Colonic mucosa (tissue), 4 donors: Measurements from ENCODE around the gene ADGRL3. TPM values are rescaled to one million over a fixed set of nuclear protein-coding genes. Genes with fewer than 3 reads are reported as not detected.

Experiments used
- DNase-seq: peaks from one replicate; pipeline ENCODE4 v3.0.0-alpha.2; 2020
- H3K27ac ChIP-seq: fragments of 200-600 bp; one replicate; pipeline ENCODE4 v1.8.0; 2021
- H3K27me3 ChIP-seq: fragments of 200-600 bp; one replicate; pipeline ENCODE4 v1.8.0; 2021
- H3K36me3 ChIP-seq: fragments of 200-600 bp; one replicate; pipeline ENCODE4 v1.8.0; 2021
- H3K4me1 ChIP-seq: fragments of 200-600 bp; one replicate; pipeline ENCODE4 v1.8.0; 2021; ENCODE audit warnings: mild to moderate bottlenecking
- H3K4me3 ChIP-seq: fragments of 200-600 bp; one replicate; pipeline ENCODE4 v1.8.0; 2021
- H3K9ac ChIP-seq, 2 donors: one replicate each; pipeline ENCODE4 v1.7.0; 2013; ENCODE audit warnings: control low read depth in 2 of 2, low read depth in 2 of 2, low read length in 2 of 2
- H3K9me3 ChIP-seq: fragments of 200-600 bp; one replicate; pipeline ENCODE4 v1.8.0; 2021
- intact Hi-C: fragments of 100-400 bp; cut with DNase I; formaldehyde crosslinking; loops from one replicate; pipeline ENCODE4 v1.14.1; 2022
- total RNA-seq, 2 donors: library from RNA; stranded (reverse); fragmentation: NEBNext Ultra II Directional in 1 of 2; extraction: Animal tissue kit (Norgen Biotek cat#: 25700) in 1 of 2; gene quantifications; one replicate each; pipeline ENCODE4 v1.2.1, GENCODE V29; 2021
- TF ChIP-seq, protein P1 (sequence below): fragments of 200-600 bp; IDR thresholded peaks from one replicate; pipeline ENCODE4 v1.8.0; 2022; ENCODE audit warnings: antibody characterized with exemption, mild to moderate bottlenecking
- donor health status: healthy.
- donor health status: DM: no; HTN: no; CAD: no.
- donor health status: DM: no; HTN: no; CAD: no.

Gene ADGRL3
- total RNA-seq, 2 donors from 2014 or later = 4.1 to 4.4 TPM

DNA sequence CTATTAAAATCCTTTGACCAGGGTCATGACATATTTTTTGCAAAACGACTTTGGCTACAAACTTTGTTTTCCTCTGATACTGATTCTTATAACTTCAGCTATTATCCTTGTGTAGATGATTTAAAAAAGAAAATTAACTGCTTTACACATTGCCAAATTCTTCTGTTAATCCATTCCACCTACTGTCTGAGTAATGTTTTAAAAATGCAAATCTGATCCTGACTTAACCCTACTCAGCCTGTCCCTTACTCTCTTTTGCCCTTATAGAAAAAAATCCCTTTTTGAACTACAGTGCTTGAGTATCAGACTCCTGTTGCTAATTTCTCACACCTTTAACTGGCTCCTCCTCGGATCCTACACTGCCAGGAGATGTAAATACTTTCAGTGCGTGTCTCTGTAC lies 723.1 kb downstream of the ADGRL3 start:
- no peaks in the 10 kb centered on the region for H3K4me1 ChIP-seq
- H3K9ac ChIP-seq = no peak overlapping the region
- no peak for DNase-seq
- no peaks in the 10 kb centered on the region for H3K36me3 ChIP-seq
- TF ChIP-seq, protein P1, sequence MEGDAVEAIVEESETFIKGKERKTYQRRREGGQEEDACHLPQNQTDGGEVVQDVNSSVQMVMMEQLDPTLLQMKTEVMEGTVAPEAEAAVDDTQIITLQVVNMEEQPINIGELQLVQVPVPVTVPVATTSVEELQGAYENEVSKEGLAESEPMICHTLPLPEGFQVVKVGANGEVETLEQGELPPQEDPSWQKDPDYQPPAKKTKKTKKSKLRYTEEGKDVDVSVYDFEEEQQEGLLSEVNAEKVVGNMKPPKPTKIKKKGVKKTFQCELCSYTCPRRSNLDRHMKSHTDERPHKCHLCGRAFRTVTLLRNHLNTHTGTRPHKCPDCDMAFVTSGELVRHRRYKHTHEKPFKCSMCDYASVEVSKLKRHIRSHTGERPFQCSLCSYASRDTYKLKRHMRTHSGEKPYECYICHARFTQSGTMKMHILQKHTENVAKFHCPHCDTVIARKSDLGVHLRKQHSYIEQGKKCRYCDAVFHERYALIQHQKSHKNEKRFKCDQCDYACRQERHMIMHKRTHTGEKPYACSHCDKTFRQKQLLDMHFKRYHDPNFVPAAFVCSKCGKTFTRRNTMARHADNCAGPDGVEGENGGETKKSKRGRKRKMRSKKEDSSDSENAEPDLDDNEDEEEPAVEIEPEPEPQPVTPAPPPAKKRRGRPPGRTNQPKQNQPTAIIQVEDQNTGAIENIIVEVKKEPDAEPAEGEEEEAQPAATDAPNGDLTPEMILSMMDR = no peak
- intact Hi-C loops = no loop called here
- no peak overlapping the region for H3K4me3 ChIP-seq
- H3K9me3 ChIP-seq = no peaks in the 10 kb centered on the region
- H3K27me3 ChIP-seq = no peaks in the 10 kb centered on the region
- H3K27ac ChIP-seq = no peak overlapping the region

- intact Hi-C loops = no loop called here
- no peaks in the 10 kb centered on the region for H3K27me3 ChIP-seq
- H3K36me3 ChIP-seq = no peaks in the 10 kb centered on the region
- H3K4me3 ChIP-seq = no peak overlapping the region
- no peak overlapping the region for H3K27ac ChIP-seq
- DNase-seq = no peak
- TF ChIP-seq, protein P1 = no peak
- H3K9me3 ChIP-seq = no peaks in the 10 kb centered on the region
- H3K4me1 ChIP-seq = no peaks in the 10 kb centered on the region
- H3K9ac ChIP-seq = no peak overlapping the region
Observed at GRCh38 chr4:61924131-61924530, 724.0 kb downstream of the ADGRL3 start.

DNA sequence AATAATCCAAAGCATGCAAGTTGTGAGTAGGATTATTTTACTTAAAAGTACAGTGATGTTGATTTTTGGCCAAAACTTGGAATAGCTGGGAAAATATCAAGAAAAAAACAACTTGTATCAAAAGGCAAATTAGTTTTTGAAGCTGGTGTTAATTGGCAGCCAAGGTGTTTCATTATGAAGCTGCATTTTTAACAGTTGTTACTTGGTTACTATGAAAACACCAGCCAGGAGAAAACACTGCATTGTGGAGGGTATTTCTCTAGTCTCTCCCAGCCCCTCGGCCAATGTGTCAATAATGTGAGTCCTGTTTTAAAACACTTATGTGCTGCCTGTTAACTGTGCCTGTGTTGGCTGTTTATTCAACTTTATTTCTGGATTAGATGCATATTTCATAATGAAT lies 733.4 kb downstream of the ADGRL3 start:
- Histone ChIP-seq H3K27me3 (no peaks in the 10 kb centered on the region), H3K9ac (no peak overlapping the region), H3K4me1 (no peaks in the 10 kb centered on the region), H3K36me3 (no peaks in the 10 kb centered on the region), H3K4me3 (no peak overlapping the region), H3K9me3 (no peaks in the 10 kb centered on the region), H3K27ac (no peak overlapping the region)
- no peak for DNase-seq
- intact Hi-C loops = no loop called here
- TF ChIP-seq, protein P1 = no peak

DNA sequence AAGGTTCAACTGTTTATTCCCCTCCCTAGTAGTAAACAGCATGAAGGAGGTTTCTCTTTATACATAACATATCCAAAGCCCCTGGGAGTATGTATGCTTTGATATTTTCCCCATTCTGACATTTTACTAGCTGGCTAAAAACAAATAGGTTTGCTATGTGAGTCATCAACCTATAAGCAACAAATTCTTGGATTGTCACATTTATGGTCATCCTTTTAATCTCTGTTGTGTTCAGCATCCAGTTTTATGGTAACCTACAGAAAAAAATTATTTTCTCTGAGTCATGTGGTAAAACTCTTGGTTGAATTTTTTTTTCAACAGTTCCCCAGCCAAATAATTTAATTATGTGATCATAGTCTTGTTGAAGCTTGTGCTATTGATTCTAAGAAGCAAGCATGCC lies 734.1 kb downstream of the ADGRL3 start:
- TF ChIP-seq, protein P1 = no peak
- H3K9ac ChIP-seq = no peak overlapping the region
- DNase-seq = no peak
- H3K9me3 ChIP-seq = no peaks in the 10 kb centered on the region
- H3K4me1 ChIP-seq = no peaks in the 10 kb centered on the region
- intact Hi-C loops = no loop called here
- no peak overlapping the region for H3K27ac ChIP-seq
- no peaks in the 10 kb centered on the region for H3K27me3 ChIP-seq
- no peaks in the 10 kb centered on the region for H3K36me3 ChIP-seq
- H3K4me3 ChIP-seq = no peak overlapping the region

GRCh38 chr4:61938250-61938846 lies 738.2 kb downstream of the ADGRL3 start:
- no peaks in the 10 kb centered on the region for H3K27me3 ChIP-seq
- TF ChIP-seq, protein P1 = no peak

More at GRCh38 chr4:61938250-61938846, 738.2 kb downstream of the ADGRL3 start:
- Histone ChIP-seq H3K4me3 (no peak overlapping the region), H3K9ac (no peak overlapping the region), H3K36me3 (no peaks in the 10 kb centered on the region), H3K27ac (no peak overlapping the region), H3K9me3 (no peaks in the 10 kb centered on the region), H3K4me1 (no peaks in the 10 kb centered on the region)
- no peak for DNase-seq
- intact Hi-C loops = no loop called here
